NB4 (cell line): ENCODE results near the gene CLDND2.
A peak's percentile ranks its signal among the peaks of the same experiment; 100 is the strongest.

Experiments
- DNase-seq: peaks from one replicate; pipeline ENCODE4 v3.0.0; 2010; ENCODE audit warnings: low read depth
- H3K4me3 ChIP-seq: one replicate; pipeline ENCODE4 v1.5.1; 2011; ENCODE audit warnings: mild to moderate bottlenecking, low read depth, low read length, moderate library complexity
- MAX ChIP-seq: IDR thresholded peaks from 2 replicates; pipeline ENCODE4 v1.6.1; 2011; ENCODE audit warnings: low read depth, low read length
- MYC ChIP-seq: IDR thresholded peaks from 2 replicates; pipeline ENCODE4 v1.6.1; 2011; ENCODE audit warnings: low read depth, low read length
- POLR2A ChIP-seq: IDR thresholded peaks from 2 replicates; pipeline ENCODE4 v1.6.1; 2011; ENCODE audit warnings: mild to moderate bottlenecking; ENCODE audit not compliant: insufficient read length; ENCODE audit errors: extremely low read depth
- TF ChIP-seq, protein P1 (sequence below): IDR thresholded peaks from one replicate; pipeline ENCODE4 v1.5.1; 2012; ENCODE audit warnings: low read depth, low read length

CLDND2 gene

DNA sequence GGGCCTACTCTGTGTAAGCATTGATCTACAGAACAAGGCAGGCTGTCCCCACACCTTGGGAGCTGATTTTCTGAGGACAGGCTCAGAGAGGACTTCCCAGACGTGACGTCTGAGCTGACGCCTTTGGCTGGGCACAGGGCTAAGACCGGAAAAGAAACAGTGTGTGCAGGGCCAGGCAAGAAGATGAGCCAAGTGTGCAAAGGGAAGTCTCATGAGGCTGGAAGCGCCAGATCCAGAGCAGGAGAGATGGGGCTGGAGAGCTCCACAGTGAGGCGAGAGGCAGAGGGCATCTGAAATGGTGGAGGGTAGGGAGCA, 44.7 kb downstream of the CLDND2 start:
- no peak for TF ChIP-seq POLR2A
- TF ChIP-seq, protein P1, sequence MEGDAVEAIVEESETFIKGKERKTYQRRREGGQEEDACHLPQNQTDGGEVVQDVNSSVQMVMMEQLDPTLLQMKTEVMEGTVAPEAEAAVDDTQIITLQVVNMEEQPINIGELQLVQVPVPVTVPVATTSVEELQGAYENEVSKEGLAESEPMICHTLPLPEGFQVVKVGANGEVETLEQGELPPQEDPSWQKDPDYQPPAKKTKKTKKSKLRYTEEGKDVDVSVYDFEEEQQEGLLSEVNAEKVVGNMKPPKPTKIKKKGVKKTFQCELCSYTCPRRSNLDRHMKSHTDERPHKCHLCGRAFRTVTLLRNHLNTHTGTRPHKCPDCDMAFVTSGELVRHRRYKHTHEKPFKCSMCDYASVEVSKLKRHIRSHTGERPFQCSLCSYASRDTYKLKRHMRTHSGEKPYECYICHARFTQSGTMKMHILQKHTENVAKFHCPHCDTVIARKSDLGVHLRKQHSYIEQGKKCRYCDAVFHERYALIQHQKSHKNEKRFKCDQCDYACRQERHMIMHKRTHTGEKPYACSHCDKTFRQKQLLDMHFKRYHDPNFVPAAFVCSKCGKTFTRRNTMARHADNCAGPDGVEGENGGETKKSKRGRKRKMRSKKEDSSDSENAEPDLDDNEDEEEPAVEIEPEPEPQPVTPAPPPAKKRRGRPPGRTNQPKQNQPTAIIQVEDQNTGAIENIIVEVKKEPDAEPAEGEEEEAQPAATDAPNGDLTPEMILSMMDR: no peak
- no peak for TF ChIP-seq MYC
- no peak for TF ChIP-seq MAX
- DNase-seq: no peak

DNA sequence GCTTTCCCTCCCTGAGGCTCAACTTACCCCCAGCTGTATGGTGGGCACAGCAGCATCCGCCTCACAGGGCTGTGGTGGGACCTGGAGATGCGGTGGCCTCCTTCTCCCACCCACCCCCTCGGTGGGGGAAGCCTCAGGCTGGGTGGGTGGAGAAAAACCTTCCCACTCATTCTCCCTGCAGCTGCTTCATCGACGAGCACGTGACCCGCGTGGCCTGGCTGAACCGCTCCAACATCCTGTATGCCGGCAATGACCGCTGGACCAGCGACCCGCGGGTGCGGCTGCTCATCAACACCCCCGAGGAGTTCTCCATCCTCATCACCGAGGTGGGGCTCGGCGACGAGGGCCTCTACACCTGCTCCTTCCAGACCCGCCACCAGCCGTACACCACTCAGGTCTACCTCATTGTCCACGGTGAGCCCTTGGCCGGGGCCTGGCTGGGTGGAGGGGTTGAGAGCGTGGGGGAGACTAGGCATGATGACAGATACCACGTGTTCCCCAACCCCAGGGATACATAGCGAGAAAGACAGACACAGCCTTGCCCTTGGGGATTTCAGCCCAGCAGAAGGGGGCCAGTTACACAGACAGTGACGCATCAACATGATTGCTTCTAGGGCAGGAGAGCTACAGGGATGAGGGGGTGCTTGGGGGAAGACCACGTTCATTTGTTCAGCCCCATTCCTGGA, 45.2 kb downstream of the CLDND2 start:
- no peak for TF ChIP-seq MYC
- peak; percentile 45; the same call in 1 of the 2 replicates for TF ChIP-seq MAX
- no peak for TF ChIP-seq POLR2A
- no peak overlapping the region for H3K4me3 ChIP-seq
- no peak for DNase-seq

More for the DNA sequence above, 44.7 kb downstream of the CLDND2 start:
- H3K4me3 ChIP-seq: no peak overlapping the region

DNA sequence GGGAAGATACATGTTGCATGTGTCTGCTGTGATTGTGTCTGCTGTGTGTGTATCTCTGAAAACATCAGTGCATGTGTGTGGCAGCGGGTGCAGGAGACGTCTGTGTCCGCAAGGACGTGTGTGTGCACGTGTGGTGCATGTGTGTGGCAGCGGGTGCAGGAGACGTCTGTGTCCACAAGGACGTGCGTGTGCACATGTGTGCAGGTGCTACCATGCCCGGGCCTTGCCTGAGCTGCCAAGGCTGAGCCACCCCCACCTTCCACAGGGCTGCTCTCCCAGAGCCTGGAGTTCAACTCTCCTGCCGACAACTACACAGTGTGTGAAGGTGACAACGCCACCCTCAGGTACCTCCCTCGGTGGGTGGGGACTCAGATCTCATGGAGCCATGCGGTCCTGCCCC, 47.0 kb downstream of the CLDND2 start:
- DNase-seq: no peak
- TF ChIP-seq MYC (no peak), POLR2A (no peak), MAX (no peak)
- TF ChIP-seq, protein P1: no peak

DNA sequence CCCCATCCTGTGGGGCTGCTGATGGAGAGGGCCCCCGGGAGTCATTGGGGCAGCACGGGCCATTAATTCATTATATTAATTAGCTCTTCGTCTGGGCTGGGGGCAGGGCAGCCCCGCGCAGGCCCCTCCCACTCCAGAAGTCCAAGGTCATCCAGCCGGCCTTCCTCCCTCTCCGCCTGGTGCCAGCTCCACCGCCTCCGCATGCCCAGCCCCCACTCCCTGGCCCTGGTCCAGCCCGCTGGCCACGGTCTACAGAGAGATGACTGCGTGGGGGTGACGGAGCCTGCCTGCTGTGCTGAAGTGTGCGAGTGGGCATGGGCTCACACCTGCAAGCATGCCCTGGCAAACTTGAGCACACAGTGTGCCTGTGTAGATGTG, 48.5 kb downstream of the CLDND2 start:
- DNase-seq: no peak
- TF ChIP-seq, protein P1: no peak
- TF ChIP-seq MAX (no peak), MYC (no peak), POLR2A (no peak)

More for the DNA sequence above, 47.0 kb downstream of the CLDND2 start:
- no peak overlapping the region for H3K4me3 ChIP-seq

DNA sequence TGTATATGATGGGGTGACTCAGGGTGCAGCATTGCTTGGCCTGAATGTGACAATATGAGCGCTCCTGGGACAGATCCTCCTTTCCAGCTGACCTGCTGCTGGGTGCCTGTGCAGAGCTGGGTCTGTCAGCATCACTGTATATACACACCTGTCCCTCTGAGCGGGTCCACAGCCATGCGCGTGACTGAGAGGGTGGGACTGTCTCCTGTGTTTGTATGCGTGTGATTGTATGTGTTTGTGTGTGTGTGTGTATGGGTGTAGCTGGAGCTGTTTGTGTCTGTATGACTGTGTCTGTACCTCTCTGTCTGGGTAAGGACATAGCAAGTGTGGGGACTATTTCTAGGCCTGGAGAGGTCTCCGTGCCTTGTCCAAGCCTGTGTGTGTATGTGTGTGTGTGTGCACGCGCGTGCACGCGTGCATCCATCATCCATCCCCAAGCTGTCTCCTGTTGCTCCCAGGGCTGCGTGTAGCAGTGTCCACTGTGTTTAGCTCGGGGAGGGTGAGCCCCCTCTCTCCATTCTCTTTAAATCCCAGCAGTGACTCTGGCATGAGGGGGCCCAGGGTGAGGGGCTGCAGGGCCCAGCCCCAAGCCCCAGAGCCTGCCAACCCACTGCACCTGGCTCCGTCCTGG, 49.0 kb downstream of the CLDND2 start:
- TF ChIP-seq, protein P1: no peak
- no peak for TF ChIP-seq MAX
- no peak for DNase-seq
- no peak overlapping the region for H3K4me3 ChIP-seq

More for the DNA sequence above, 48.5 kb downstream of the CLDND2 start:
- no peak overlapping the region for H3K4me3 ChIP-seq
